K562 (cell line): ENCODE data around the gene FBLN2. TPM values are rescaled to one million over a fixed set of nuclear protein-coding genes. Genes with fewer than 3 reads are reported as not detected.

Source experiments
- ATAC-seq: fragments of 200-7000 bp; cut with Tn5 transposase; 3 replicates; pipeline ENCODE4 v1.9.1; 2020; ENCODE audit warnings: moderate library complexity
- BruUV-seq: library from RNA; stranded (reverse); fragments of 400-500 nt; replicated peaks from 2 replicates; lab custom pipeline; 2021; lab: Mats Ljungman, UMichigan
- CTCF ChIA-PET: fragments of 300-600 bp; formaldehyde crosslinking; extraction: SDS; loops from one replicate; lab custom pipeline; 2021; ENCODE audit warnings: low intra/inter-chr PET ratio; lab: Yijun Ruan, JAX
- POLR2A ChIA-PET: fragments of 300-600, 350-650 bp; sonication (Branson Sonifier 250); formaldehyde crosslinking; extraction: SDS; loops from one replicate; lab custom pipeline; 2021; ENCODE audit warnings: antibody characterized with exemption, inconsistent platforms; lab: Yijun Ruan, JAX
- DNase-seq, 4 experiments: peaks; one replicate each; pipeline versions ENCODE4 v3.0.0 to v3.0.0-alpha.2; 2011 to 2018; ENCODE audit warnings: low spot score in 3 of 4, mixed read lengths in 3 of 4; ENCODE audit errors: extremely low read depth in 1 of 4
- FAIRE-seq: peaks from 2 replicates; lab custom pipeline; 2011; peaks lifted over from hg19 to GRCh38; lab: Jason Lieb, UNC
- H2AFZ ChIP-seq: 2 replicates; pipeline ENCODE4 v1.6.0; 2011; ENCODE audit warnings: low read depth, low read length, control low read depth, inconsistent platforms
- H3K27ac ChIP-seq: fragments of 200-600 bp; 3 replicates; pipeline ENCODE4 v1.8.0; 2011; ENCODE audit warnings: low read depth, mild to moderate bottlenecking, control low read depth, inconsistent platforms, low read length, moderate library complexity, mixed read lengths; ENCODE audit errors: extremely low read depth
- H3K27me3 ChIP-seq, 2 experiments: fragments of 300-600 bp in 1 of 2; 2 replicates in 1 of 2; 3 replicates in 1 of 2; pipeline versions ENCODE4 v1.6.0 to v1.8.0; 2011; ENCODE audit warnings: inconsistent platforms in 2 of 2, low read length in 2 of 2, mild to moderate bottlenecking in 1 of 2, mixed read lengths in 1 of 2, moderate library complexity in 1 of 2; ENCODE audit not compliant: control insufficient read depth in 2 of 2, insufficient read depth in 2 of 2
- H3K36me3 ChIP-seq: fragments of 300-600 bp; 3 replicates; pipeline ENCODE4 v1.8.0; 2011; ENCODE audit warnings: mild to moderate bottlenecking, low read length, inconsistent platforms; ENCODE audit not compliant: control insufficient read depth, insufficient read depth
- H3K4me1 ChIP-seq, 2 experiments: fragments of 200-600 bp in 1 of 2; replicated peaks in 1 of 2; 2 replicates in 1 of 2; 3 replicates in 1 of 2; pipeline versions ENCODE4 v1.5.1 to v1.8.0; 2011; ENCODE audit warnings: inconsistent platforms in 2 of 2, low read length in 2 of 2, mild to moderate bottlenecking in 1 of 2, mixed read lengths in 1 of 2, moderate library complexity in 1 of 2; ENCODE audit not compliant: control insufficient read depth in 2 of 2, insufficient read depth in 2 of 2
- H3K4me2 ChIP-seq: 2 replicates; pipeline ENCODE4 v1.6.1; 2011; ENCODE audit warnings: low read length, control low read depth, inconsistent platforms, mixed read lengths; ENCODE audit not compliant: insufficient read depth
- H3K4me3 ChIP-seq: fragments of 200-600 bp; sonication (generic), shearing (Covaris generic); 2 replicates; pipeline ENCODE4 v1.5.1; 2016; ENCODE audit warnings: control low read depth, inconsistent platforms
- H3K79me2 ChIP-seq: fragments of 200-600 bp; 3 replicates; pipeline ENCODE4 v1.8.0; 2011; ENCODE audit warnings: low read length, inconsistent platforms; ENCODE audit not compliant: control insufficient read depth, insufficient read depth
- H3K9ac ChIP-seq, 2 experiments: 2 replicates each; pipeline versions ENCODE4 v1.6.0 to v1.6.1; 2011; ENCODE audit warnings: low read depth in 2 of 2, low read length in 2 of 2, control low read depth in 1 of 2, inconsistent platforms in 1 of 2, mild to moderate bottlenecking in 1 of 2, mixed read lengths in 1 of 2; ENCODE audit not compliant: insufficient read depth in 1 of 2
- H3K9me1 ChIP-seq: one replicate; pipeline ENCODE4 v1.6.0; 2011; ENCODE audit warnings: inconsistent platforms, mild to moderate bottlenecking, low read length, moderate library complexity; ENCODE audit not compliant: control insufficient read depth, insufficient read depth
- H3K9me3 ChIP-seq: replicated peaks from 2 replicates; pipeline ENCODE4 v1.5.1; 2011; ENCODE audit warnings: low read depth, low read length, inconsistent platforms; ENCODE audit not compliant: control insufficient read depth, insufficient read depth
- H4K20me1 ChIP-seq: replicated peaks from 2 replicates; pipeline ENCODE4 v1.6.1; 2011; ENCODE audit warnings: low read length, inconsistent platforms, mixed read lengths; ENCODE audit not compliant: control insufficient read depth, insufficient read depth
- CREB3L1 ChIP-seq: fragments of 450-650 bp; IDR thresholded peaks from 2 replicates; pipeline ENCODE4 v1.6.1; 2014; ENCODE audit warnings: low read depth, mild to moderate bottlenecking, moderate library complexity, borderline replicate concordance
- CTBP1 ChIP-seq: fragments of 450-650 bp; IDR thresholded peaks from 2 replicates; pipeline ENCODE4 v1.6.1; 2016; ENCODE audit warnings: borderline replicate concordance
- JUNB ChIP-seq: fragments of 450-650 bp; formaldehyde crosslinking; conservative IDR thresholded peaks from 2 replicates; pipeline ENCODE4 v1.4.0; 2020; ENCODE audit warnings: mild to moderate bottlenecking
- MAZ ChIP-seq, 2 experiments: fragments of 450-650 bp in 1 of 2; sonication (generic) in 1 of 2; formaldehyde crosslinking; IDR thresholded peaks in 1 of 2; conservative IDR thresholded peaks in 1 of 2; 2 replicates each; pipeline versions ENCODE4 v1.4.0 to v1.5.0; 2020; ENCODE audit warnings: mild to moderate bottlenecking in 1 of 2, missing genetic modification reagents in 1 of 2
- MLLT1 ChIP-seq, 2 experiments: fragments of 450-650 bp; IDR thresholded peaks; 2 replicates each; pipeline ENCODE4 v1.6.1; 2016
- NR2F6 ChIP-seq: fragments of 450-650 bp; formaldehyde crosslinking; IDR thresholded peaks from 2 replicates; pipeline ENCODE4 v1.4.0; 2020; ENCODE audit warnings: mild to moderate bottlenecking
- NRF1 ChIP-seq, 2 experiments: fragments of 450-650 bp; IDR thresholded peaks in 1 of 2; conservative IDR thresholded peaks in 1 of 2; 2 replicates each; pipeline ENCODE4 v1.6.1; 2014; ENCODE audit warnings: mild to moderate bottlenecking in 2 of 2
- PBX2 ChIP-seq, 2 experiments: IDR thresholded peaks in 1 of 2; conservative IDR thresholded peaks in 1 of 2; 2 replicates each; pipeline ENCODE4 v1.6.1; 2016; ENCODE audit warnings: low read depth in 2 of 2, mild to moderate bottlenecking in 1 of 2, missing compliant biosample characterization in 1 of 2, missing genetic modification characterization in 1 of 2, moderate library complexity in 1 of 2
- RAD51 ChIP-seq: fragments of 450-650 bp; IDR thresholded peaks from 2 replicates; pipeline ENCODE4 v1.7.1; 2016; ENCODE audit warnings: low read depth, mild to moderate bottlenecking, borderline replicate concordance
- SMC3 ChIP-seq: conservative IDR thresholded peaks from 2 replicates; pipeline ENCODE4 v1.6.1; 2011; ENCODE audit warnings: low read depth, low read length, improper control_type of control experiment; ENCODE audit not compliant: insufficient read depth
- SNAPC5 ChIP-seq: fragments of 250-450 bp; sonication (Bioruptor Pico); IDR thresholded peaks from 2 replicates; pipeline ENCODE4 v1.8.0; 2021; ENCODE audit warnings: moderate library complexity, mild to moderate bottlenecking, inconsistent platforms
- USF1 ChIP-seq: sonication (generic); formaldehyde crosslinking; IDR thresholded peaks from 2 replicates; pipeline ENCODE4 v1.9.0; 2022; ENCODE audit warnings: mild to moderate bottlenecking, missing genetic modification reagents
- ZFPM2 ChIP-seq: fragments of 250-450 bp; sonication (Bioruptor Pico); IDR thresholded peaks from 2 replicates; pipeline ENCODE4 v1.5.1; 2022; ENCODE audit warnings: mild to moderate bottlenecking
- WGBS: fragments of 100-300 bp; shearing (Covaris generic); methylation state at CpG from one replicate; pipeline ENCODE4 v1.1.6; 2016; ENCODE audit warnings: low coverage, mixed read lengths; ENCODE audit not compliant: insufficient coverage; ENCODE audit errors: missing lambda C conversion rate; 5-methylcytosine and 5-hydroxymethylcytosine counted together
- in situ Hi-C: fragments of 300-500 bp; cut with MboI; formaldehyde crosslinking; loops from 4 replicates; pipeline ENCODE4 v1.15.0; 2018; ENCODE audit warnings: inconsistent platforms, mixed read lengths
- intact Hi-C: fragments of 100-400 bp; cut with micrococcal nuclease; formaldehyde crosslinking; loops from 2 replicates; pipeline ENCODE4 v1.14.2; 2022
- polyA plus RNA-seq, 8 experiments: library from polyadenylated mRNA; depleted of rRNA in 4 of 8; stranded (reverse) in 5 of 8; unstranded in 3 of 8; fragments of >200 nt; fragmentation: Nextera tagmentation in 2 of 8; fragmentation: Illumina TruSeq in 1 of 8; extraction: Ambion mirVana in 2 of 8; extraction: Trizol in 1 of 8; gene quantifications; 2 replicates each; pipeline versions ENCODE4 v1.2.1 to v1.2.3, GENCODE V29; 2011 to 2014; ENCODE audit warnings: inconsistent platforms in 1 of 8, missing spikeins in 1 of 8
- total RNA-seq, 7 experiments: library from RNA; depleted of rRNA in 6 of 7; stranded (reverse); fragments of >200 nt in 6 of 7; fragmentation: Illumina TruSeq in 2 of 7; extraction: Trizol in 2 of 7; gene quantifications; 2 replicates each; pipeline versions ENCODE4 v1.2.1 to v1.2.3, GENCODE V29; 2011 to 2021; ENCODE audit warnings: low replicate concordance in 1 of 7

The FBLN2 gene
- total and polyA plus RNA-seq, 9 of the 15 experiments (the other 6 are each of a cell fraction or from before 2014, with no cell fraction given) = 0.03 to 0.10 (median 0.04) TPM; not detected in 6

- H3K9me3 ChIP-seq = no peaks in the 10 kb centered on the region
- no TSS peak for BruUV-seq
- in situ Hi-C loops (no loop called here), intact Hi-C loops (no loop called here)
- 4% methylated on average over 3 of the region's 3 CpGs for WGBS
- no peak for FAIRE-seq
- CTCF ChIA-PET = no interaction called here
- H3K9ac ChIP-seq = no peak overlapping the region
- no peak overlapping the region for H3K4me2 ChIP-seq
- DNase-seq = peak in 2 of 4 experiments; percentile 37 to 42
- no peaks in the 10 kb centered on the region for H3K79me2 ChIP-seq
- H3K4me3 ChIP-seq = no peak overlapping the region
- 0 out of 2 replicates have a peak, but pooled peaks cover 4% of the 10 kb centered on the region for H4K20me1 ChIP-seq
- no peak overlapping the region for H2AFZ ChIP-seq
- no peaks in the 10 kb centered on the region for H3K9me1 ChIP-seq
- H3K4me1 ChIP-seq = peaks cover 3 to 5% of the 10 kb centered on the region in 2 experiments; a peak in 4 of 5 replicates
- H3K27me3 ChIP-seq = peaks cover 27 to 57% of the 10 kb centered on the region in 2 experiments
- POLR2A ChIA-PET = interaction anchor here (1.0 kb wide), 1 partner anchor 23 kb away, joined by 3 read pairs; no protein-coding TSS in a partner anchor
- ATAC-seq = peak; percentile 18; the same call in 1 of the 3 replicates
- no peaks in the 10 kb centered on the region for H3K36me3 ChIP-seq
- H3K27ac ChIP-seq = no peak overlapping the region
- TF ChIP-seq SNAPC5 (no peak), ZFPM2 (CRISPR knock-in tag) (no peak), JUNB (no peak), USF1 (CRISPR knock-in tag) (peak; percentile 45), MAZ (CRISPR knock-in tag; conservative IDR thresholded peaks at IDR 0.05 in 1 of 2, IDR thresholded peaks at IDR 0.05 in 1 of 2) (0 out of 4 replicates have a peak, but pooled peaks have one; percentile 36 to 37), SMC3 (no peak), RAD51 (peak; percentile 45; the same call in 1 of the 2 replicates), CREB3L1 (0 out of 2 replicates have a peak, but pooled peaks have one; percentile 44), NRF1 (conservative IDR thresholded peaks at IDR 0.05 in 1 of 2, IDR thresholded peaks at IDR 0.05 in 1 of 2) (0 out of 4 replicates have a peak, but pooled peaks of 1 of the 2 experiments have one; percentile 18), MLLT1 (IDR thresholded peaks at IDR 0.05) (no peak), PBX2 (CRISPR knock-in tag; IDR thresholded peaks at IDR 0.05; ENCODE audit: low read depth) (0 out of 2 replicates have a peak, but pooled peaks have one; percentile 15), PBX2 (tag; conservative IDR thresholded peaks at IDR 0.05; ENCODE audit: low read depth) (peak; percentile 54), NR2F6 (CRISPR knock-in tag) (no peak), CTBP1 (peak; percentile 53; the same call in 1 of the 2 replicates)
These were observed 63.9 kb downstream of the FBLN2 start for GRCh38 chr3:13612829-13613228.
